ENCODE data around the gene NSUN2.
"Not testable (repeated sequence)": the region's sequence is repeated elsewhere in the genome, so short reads cannot be mapped to it uniquely, and the experiment has no call there.

The NSUN2 gene

DNA sequence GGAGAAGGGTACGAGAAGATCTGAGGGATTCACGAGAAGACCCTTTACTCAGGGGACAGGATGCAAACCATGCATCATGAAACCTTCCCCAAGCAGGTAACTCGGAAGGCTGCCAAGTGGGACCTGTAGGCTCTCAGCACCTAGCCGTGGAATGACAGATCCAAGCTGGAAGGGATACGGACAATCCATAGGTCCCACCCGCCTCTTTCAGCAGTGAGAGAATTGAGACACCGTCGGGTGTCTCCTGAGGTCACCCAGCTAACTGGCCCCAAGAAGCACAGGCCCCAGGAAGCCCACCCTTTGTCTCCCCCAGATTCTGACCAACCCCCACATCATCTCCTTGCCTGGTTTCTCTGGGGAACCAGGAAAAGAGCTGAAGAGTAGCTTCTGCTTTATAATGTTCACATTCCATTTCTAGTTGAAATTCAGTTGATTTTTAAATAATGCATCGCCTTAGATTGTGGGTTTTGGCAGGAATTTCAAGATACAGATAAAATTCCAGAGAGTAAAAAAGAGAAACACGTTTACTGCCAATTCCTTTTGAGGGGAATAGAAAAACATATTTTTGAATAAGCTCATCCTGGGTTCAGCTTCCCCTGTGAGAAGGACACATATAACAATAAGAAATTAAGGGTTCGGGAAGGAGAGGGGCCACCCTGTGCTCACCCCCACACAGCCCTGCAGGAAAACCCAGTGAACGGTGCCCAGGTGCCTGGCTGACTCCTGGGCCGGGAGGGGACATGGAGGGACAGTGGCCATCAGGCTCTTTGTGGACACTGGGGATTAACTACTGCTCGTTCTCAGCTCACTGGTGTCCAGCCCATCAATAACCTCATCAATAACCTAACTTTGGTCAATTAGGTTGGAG lies 51.1 kb downstream of the NSUN2 start:
- DNase-seq: no peak

GRCh38 chr5:6581090-6581489 lies 51.8 kb downstream of the NSUN2 start:
- no peak for DNase-seq

DNA sequence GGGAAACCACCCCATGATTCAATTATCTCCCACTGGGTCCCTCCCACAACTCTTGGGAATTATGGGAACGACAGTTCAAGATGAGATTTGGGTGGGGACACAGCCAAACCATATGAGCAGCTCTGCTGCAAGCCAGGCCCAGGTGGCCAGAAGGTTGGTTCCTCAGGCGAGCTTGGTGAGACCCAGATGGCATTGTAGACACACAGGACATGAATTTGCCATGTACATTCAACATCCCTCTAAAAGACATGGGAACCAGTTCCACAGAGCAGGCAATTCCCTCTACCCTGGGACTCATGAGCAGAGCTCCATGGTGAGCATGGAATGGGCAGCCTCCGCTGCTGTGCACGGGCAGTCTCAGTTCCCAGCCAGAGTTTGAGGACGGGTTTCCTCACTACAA lies 53.3 kb downstream of the NSUN2 start:
- DNase-seq: no peak

DNA sequence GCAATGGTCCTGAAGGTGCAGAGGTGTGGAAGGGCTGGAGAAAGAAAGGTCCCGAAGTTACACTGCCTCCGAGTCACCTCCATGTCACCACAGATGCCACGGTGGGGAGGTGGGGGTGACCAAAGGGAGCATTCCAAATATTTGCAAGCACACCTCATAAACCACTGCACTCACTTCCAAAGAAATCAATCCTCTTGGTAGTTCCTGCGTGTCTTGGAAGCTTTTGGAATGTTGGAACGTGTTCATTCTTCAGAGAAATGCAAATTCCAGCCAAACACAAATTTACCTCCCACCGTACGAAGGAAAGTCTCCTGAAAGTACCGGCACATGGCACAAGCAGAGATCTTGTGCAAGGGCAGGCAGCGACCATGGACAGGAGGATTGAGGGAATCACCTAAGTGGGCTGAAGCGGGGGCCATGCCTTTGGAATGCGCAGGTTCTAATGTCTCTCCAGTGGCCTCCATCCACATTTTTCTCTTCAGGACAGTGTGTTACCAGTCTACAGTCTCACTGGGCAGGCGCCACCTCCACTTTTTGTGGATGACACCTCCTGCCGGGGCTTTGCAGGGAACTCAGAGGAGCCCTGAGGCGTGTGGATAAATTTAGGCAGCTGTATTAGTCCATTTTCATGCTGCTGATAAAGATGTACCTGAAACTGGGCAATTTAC lies 54.0 kb downstream of the NSUN2 start:
- no peak for DNase-seq

DNA sequence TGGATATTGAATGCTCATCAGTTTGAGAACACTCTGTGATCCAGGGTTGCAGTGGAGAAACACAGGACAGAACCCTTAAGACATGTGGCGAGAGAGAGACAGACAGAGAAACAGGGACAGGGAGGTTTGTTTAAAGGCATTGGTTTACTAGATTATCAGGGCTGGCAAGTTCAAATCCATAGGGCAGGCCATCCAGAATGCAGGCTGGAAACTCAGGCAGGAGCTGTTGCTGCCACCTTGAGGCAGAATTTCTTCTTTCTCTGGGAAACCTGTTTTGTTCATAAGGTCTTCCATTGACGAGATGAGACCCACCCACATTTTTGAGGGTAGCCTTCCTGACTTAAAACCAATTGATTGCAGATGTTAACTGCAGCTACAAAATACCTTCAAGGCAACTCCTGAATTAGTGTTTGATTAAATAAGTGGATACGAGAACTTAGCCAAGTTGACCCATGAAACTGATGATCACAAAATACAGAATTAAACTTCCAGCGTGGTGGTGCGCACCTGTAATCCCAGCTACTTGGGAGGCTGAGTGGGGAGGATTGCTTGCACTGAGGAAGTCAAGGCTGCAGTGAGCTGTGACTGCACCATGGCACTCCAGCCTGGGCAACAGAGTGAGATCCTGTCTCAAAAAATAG lies 55.9 kb downstream of the NSUN2 start:
- DNase-seq: no peak

- peak; percentile 73 for DNase-seq
These were observed 58.2 kb downstream of the NSUN2 start for GRCh38 chr5:6574537-6575245.

GRCh38 chr5:6574111-6574510 lies 58.7 kb downstream of the NSUN2 start:
- DNase-seq: no peak

GRCh38 chr5:6573651-6574101 lies 59.2 kb downstream of the NSUN2 start:
- peak; percentile 60 for DNase-seq

GRCh38 chr5:6572825-6573380 lies 59.9 kb downstream of the NSUN2 start:
- DNase-seq: no peak

DNA sequence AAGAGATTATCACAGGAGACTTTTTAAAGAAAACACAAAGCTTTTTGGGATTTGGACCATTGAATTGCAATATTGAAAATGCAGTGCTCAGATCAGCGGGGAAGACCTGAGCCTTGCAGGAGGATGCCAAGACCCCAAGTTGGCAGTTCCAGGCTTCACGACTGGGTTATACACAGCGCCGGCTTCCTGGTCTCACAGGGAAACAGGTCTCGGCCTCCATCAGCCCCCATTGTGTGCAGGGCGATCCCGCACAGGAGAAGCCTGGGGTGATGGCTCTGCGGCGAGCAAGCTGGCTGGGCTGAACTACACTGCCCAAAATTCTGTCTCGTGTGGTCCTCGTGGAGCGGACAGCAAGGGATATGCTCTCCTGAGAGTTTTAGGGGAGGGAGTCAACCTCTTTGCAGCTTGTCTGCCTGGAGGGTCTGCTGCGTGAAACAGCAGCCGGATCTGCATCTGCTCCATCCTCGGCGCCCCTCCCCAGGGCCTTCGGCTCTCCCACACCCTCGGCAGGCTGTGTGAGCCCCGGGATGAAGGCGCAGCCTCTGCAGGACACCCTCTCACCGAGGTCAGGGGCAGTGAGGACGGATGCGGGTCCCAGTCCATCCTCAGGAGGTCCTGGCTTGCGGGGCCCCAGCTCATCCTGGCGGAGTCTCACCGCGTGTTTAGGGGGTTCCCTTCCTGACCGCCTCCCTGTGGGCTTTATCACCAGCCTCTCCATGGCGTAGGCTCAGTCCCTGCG lies 60.6 kb downstream of the NSUN2 start:
- no peak for DNase-seq

DNA sequence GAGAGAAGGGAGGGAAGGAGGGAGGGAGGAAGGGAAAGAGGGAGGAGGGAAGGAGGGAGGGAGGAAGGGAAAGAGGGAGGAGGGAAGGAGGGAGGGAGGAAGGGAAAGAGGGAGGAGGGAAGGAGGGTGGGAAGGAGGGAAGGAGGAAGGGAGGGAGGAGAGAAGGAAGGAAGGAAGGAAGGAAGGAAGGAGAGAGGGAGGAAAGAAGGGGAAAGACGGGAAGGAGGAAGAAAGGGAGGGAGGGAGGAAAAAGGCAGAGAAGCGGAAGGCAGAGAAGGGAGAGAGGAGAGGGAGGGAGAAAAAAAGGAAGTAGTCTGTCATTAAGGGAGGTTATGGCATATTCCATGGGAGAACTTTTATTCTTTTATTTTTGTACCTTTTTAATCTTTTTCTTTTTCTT lies 61.2 kb downstream of the NSUN2 start:
- not testable (repeated sequence) for DNase-seq

- DNase-seq: no peak
These were observed 62.3 kb downstream of the NSUN2 start for GRCh38 chr5:6570530-6570929.

GRCh38 chr5:6568889-6569288 lies 64.0 kb downstream of the NSUN2 start:
- DNase-seq: no peak

DNA sequence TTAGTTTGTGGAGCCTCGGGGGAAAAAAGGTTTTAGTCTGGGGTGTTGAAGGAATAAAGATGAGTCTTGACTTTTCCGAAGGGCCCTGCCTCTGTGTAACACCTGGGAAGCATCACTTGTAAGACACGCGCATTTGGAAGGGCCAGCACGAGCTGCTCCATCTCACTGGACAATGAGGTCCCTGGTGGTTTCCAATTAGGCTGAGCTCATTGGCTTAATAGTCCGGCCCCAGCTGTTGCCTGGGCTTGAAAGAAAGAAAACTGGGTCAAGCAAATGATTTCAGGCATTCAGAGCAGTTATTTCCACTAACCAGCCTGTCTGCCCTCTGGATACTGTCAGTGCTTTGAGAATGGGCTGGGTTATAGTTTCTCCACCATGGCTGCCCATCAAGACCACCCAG lies 64.5 kb downstream of the NSUN2 start:
- DNase-seq: no peak

DNA sequence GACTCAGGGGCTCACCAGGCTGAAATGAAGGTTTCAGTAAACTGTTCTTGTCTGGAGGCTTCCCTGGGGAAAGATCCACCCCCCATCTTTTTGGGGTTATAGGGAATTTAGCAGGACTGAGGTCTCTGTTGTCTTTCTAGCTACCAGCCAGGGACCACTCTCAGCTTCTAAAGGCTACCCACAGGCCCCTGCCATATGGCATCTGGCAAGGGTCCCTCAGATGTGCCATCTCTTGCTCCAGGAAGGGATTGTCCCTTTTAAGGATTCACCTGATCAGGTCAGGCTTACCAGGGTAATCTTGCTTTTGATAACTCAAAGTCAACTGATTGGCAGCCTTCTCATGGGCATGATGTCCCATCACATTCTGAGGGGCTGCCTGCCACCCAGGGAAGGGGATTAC lies 65.0 kb downstream of the NSUN2 start:
- no peak for DNase-seq

DNA sequence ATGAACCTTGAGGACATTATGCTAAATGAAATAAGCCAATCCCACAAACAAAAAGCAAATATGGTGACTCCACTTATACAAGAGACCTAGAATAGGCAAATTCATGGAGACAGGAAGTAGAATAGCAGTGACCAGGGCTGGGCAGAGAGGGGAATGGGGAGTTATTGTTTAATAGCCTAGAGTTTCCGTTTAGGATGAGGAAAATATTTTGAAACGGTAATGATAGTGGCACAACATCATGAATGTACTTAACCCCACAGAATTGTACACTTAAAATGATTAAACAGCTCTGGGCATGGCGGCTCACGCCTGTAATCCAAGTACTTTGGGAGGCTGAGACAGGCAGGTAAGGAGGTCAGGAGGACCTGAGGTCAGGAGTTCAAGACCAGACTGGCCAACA lies 65.8 kb downstream of the NSUN2 start:
- DNase-seq: no peak

- DNase-seq: peak; percentile 29
These were observed 67.4 kb downstream of the NSUN2 start for GRCh38 chr5:6565492-6565891.

GRCh38 chr5:6557807-6558575 lies 74.9 kb downstream of the NSUN2 start:
- DNase-seq: no peak

DNA sequence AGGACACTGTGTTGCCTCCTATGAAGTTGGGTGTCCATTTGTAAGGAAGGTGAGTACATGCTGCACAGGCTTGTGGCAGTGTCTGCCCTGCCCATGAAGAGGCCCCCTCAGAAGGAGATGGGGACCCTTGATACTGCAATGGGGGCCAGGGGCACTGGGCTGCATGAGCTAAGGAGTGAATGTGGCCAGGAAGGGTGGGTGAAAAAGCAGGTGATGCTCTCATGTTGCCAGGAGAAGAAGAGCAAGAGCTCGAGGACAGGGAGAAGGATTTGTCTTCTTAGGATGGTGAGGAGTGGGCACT lies 76.1 kb downstream of the NSUN2 start:
- no peak for DNase-seq

DNA sequence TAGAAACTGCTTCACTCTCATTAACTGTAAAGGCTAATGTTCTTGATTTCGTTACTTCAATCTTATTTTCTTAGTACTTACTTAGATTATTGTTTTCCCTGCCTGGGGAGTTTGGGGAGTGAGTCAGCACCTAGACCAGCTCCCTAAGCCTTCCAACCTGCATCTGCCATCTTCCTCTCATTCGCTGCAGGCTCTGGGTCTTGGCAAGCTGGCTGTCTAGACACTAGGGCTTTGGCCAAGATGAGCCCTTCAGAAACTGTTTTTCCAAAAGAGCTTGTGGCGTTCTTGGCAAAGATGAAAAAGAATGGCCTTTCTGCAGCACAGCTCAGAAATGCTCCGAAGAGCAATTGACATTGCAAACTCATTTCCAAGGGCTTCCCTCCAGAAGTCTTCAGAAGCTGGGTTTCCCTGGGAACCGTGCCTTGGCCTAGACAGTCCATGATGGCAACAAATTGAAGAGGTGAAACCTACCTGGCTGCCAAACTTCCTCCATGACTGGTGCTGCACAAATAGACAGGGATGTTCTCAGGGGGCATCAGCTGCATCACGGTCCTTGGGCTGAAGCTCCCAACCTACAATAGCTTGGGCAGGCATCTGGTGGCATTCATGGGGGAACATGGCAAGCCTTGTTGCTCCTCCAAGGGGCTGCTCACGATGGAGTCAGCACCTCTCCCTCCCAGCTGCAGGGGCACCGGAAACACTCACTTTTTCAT lies 76.6 kb downstream of the NSUN2 start:
- DNase-seq: no peak

DNA sequence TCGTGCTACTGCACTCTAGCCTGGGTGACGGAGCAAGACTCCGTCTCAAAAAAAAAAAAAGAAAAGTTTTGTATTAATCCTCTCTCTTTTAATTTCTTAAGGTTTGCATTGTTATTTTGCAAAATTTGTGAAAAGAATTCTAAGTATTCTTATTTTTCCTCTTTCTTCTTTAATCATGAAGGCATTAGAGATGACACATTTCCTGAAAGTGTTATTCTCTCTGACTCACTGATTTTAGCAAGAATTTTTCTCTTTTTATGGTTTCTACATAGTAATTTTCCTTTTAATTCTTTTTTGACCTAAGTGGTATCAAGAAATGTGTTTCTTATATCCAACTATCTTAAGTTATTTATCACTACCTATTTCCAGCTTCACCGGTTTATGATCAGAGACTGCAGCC lies 78.0 kb downstream of the NSUN2 start:
- DNase-seq: no peak
